GM12878 (cell line): ENCODE data around the gene FGGY. TPM values are rescaled to one million over a fixed set of nuclear protein-coding genes. Genes with fewer than 3 reads are reported as not detected.
"Not testable (repeated sequence)": the region's sequence is repeated elsewhere in the genome, so short reads cannot be mapped to it uniquely, and the experiment has no call there.

Source experiments
- ATAC-seq: fragments of 200-7000 bp; cut with Tn5 transposase; 3 replicates; pipeline ENCODE4 v1.9.1; 2020; ENCODE audit warnings: mild to moderate bottlenecking, moderate library complexity
- BruUV-seq: library from RNA; stranded (reverse); fragments of 400-500 nt; replicated peaks from 2 replicates; lab custom pipeline; 2021; lab: Mats Ljungman, UMichigan
- CTCF ChIA-PET: fragments of 300-600 bp; sonication (Branson Sonifier 250); formaldehyde crosslinking; extraction: SDS; loops from one replicate; lab custom pipeline; 2021; ENCODE audit warnings: inconsistent platforms; lab: Yijun Ruan, JAX
- POLR2A ChIA-PET: fragments of 350-600 bp; formaldehyde crosslinking; extraction: SDS; loops from one replicate; lab custom pipeline; 2021; ENCODE audit warnings: inconsistent platforms; lab: Charles Lee
- RAD21 ChIA-PET: fragments of 300-600 bp; sonication (Branson Sonifier 250); formaldehyde crosslinking; loops from one replicate; lab custom pipeline; 2023; ENCODE audit warnings: antibody characterized with exemption; ENCODE audit not compliant: unreplicated experiment; lab: Charles Lee
- SMC1A ChIA-PET: fragments of 300-600 bp; sonication (Branson Sonifier 250); formaldehyde crosslinking; loops from one replicate; lab custom pipeline; 2023; ENCODE audit not compliant: unreplicated experiment, uncharacterized antibody; lab: Charles Lee
- DNase-seq: peaks from one replicate; pipeline ENCODE4 v3.0.0-alpha.2; 2011; ENCODE audit warnings: low read depth, low spot score
- FAIRE-seq: peaks from 3 replicates; lab custom pipeline; 2011; peaks lifted over from hg19 to GRCh38; lab: Jason Lieb, UNC
- H2AFZ ChIP-seq: 2 replicates; pipeline ENCODE4 v1.6.0; 2011; ENCODE audit warnings: low read depth, low read length, control low read depth; ENCODE audit not compliant: control insufficient read depth
- H3K27ac ChIP-seq: 2 replicates; pipeline ENCODE4 v1.5.1; 2011; ENCODE audit warnings: control low read depth; ENCODE audit not compliant: control insufficient read depth, insufficient read depth
- H3K27me3 ChIP-seq, 2 experiments: replicated peaks in 1 of 2; 2 replicates each; pipeline versions ENCODE4 v1.6.0 to v1.6.1; 2011; ENCODE audit warnings: low read length in 1 of 2; ENCODE audit not compliant: control insufficient read depth in 2 of 2, insufficient read depth in 2 of 2
- H3K36me3 ChIP-seq, 2 experiments: 2 replicates each; pipeline ENCODE4 v1.5.1; 2011; ENCODE audit warnings: low read length in 1 of 2; ENCODE audit not compliant: control insufficient read depth in 2 of 2, insufficient read depth in 2 of 2
- H3K4me1 ChIP-seq: 2 replicates; pipeline ENCODE4 v1.6.1; 2011; ENCODE audit warnings: mild to moderate bottlenecking, low read length, moderate library complexity, mixed read lengths; ENCODE audit not compliant: control insufficient read depth, insufficient read depth
- H3K4me2 ChIP-seq: 2 replicates; pipeline ENCODE4 v1.6.0; 2011; ENCODE audit warnings: control low read depth; ENCODE audit not compliant: control insufficient read depth, insufficient read depth
- H3K4me3 ChIP-seq: fragments of 200-600 bp; sonication (generic); 2 replicates; pipeline ENCODE4 v1.5.1; 2016
- H3K79me2 ChIP-seq: 2 replicates; pipeline ENCODE4 v1.6.0; 2011; ENCODE audit warnings: low read length; ENCODE audit not compliant: control insufficient read depth, insufficient read depth
- H3K9ac ChIP-seq: 2 replicates; pipeline ENCODE4 v1.8.0; 2011; ENCODE audit warnings: low read length, control low read depth, mixed read lengths; ENCODE audit not compliant: control insufficient read depth, insufficient read depth
- H3K9me3 ChIP-seq: replicated peaks from 3 replicates; pipeline ENCODE4 v1.5.1; 2011; ENCODE audit warnings: mild to moderate bottlenecking, low read length; ENCODE audit not compliant: control insufficient read depth, insufficient read depth
- H4K20me1 ChIP-seq: 2 replicates; pipeline ENCODE4 v1.6.0; 2011; ENCODE audit not compliant: control insufficient read depth, insufficient read depth
- CBX5 ChIP-seq: sonication (generic); IDR thresholded peaks from 2 replicates; pipeline ENCODE4 v1.6.1; 2016; ENCODE audit warnings: low read depth, moderate library complexity, mild to moderate bottlenecking, inconsistent platforms
- RELA ChIP-seq: fragments of 450-650 bp; IDR thresholded peaks from 2 replicates; pipeline ENCODE4 v1.8.0; 2014; ENCODE audit warnings: borderline replicate concordance; ENCODE audit not compliant: partially characterized antibody
- WGBS: methylation state at CpG from one replicate; pipeline ENCODE4 v1.1.6; 2016; ENCODE audit warnings: low lambda C conversion rate; ENCODE audit not compliant: insufficient replicate concordance, insufficient coverage; ENCODE audit errors: missing lambda C conversion rate; 5-methylcytosine and 5-hydroxymethylcytosine counted together
- in situ Hi-C: fragments of 300-500 bp; cut with MboI; formaldehyde crosslinking; loops from 9 replicates; pipeline ENCODE4 v1.14.3; 2018; ENCODE audit warnings: mixed read lengths
- intact Hi-C: fragments of 100-400 bp; cut with micrococcal nuclease; formaldehyde crosslinking; loops from one replicate; pipeline ENCODE4 v1.14.2; 2022; ENCODE audit not compliant: unreplicated experiment
- polyA plus RNA-seq, 11 experiments: library from polyadenylated mRNA; depleted of rRNA in 4 of 11; unstranded in 6 of 11; stranded (reverse) in 5 of 11; fragments of >200 nt; fragmentation: Nextera tagmentation in 4 of 11; fragmentation: Illumina TruSeq in 1 of 11; extraction: Ambion mirVana in 4 of 11; extraction: Trizol in 1 of 11; gene quantifications; 1 replicate in 1 of 11; 2 replicates in 10 of 11; pipeline versions ENCODE4 v1.2.1 to v1.2.3, GENCODE V29; 2011 to 2016; ENCODE audit warnings: inconsistent platforms in 2 of 11, missing spikeins in 2 of 11, low read depth in 1 of 11
- total RNA-seq, 4 experiments: library from RNA; depleted of rRNA in 3 of 4; stranded (reverse); fragments of >200 nt in 3 of 4; fragmentation: Illumina TruSeq in 1 of 4; extraction: Trizol in 1 of 4; gene quantifications; 2 replicates each; pipeline versions ENCODE4 v1.2.1 to v1.2.3, GENCODE V29; 2013 to 2021
- TF ChIP-seq, protein P1 (sequence below): IDR thresholded peaks from 2 replicates; pipeline ENCODE4 v1.6.1; 2011; ENCODE audit warnings: borderline replicate concordance, low read depth, mild to moderate bottlenecking, moderate library complexity, low read length; ENCODE audit not compliant: insufficient read depth, poor library complexity, severe bottlenecking

The FGGY gene
- total and polyA plus RNA-seq, 10 of the 15 experiments (the other 5 are each of a cell fraction or from before 2014, with no cell fraction given) = 6.2 to 11.9 (median 7.5) TPM

DNA sequence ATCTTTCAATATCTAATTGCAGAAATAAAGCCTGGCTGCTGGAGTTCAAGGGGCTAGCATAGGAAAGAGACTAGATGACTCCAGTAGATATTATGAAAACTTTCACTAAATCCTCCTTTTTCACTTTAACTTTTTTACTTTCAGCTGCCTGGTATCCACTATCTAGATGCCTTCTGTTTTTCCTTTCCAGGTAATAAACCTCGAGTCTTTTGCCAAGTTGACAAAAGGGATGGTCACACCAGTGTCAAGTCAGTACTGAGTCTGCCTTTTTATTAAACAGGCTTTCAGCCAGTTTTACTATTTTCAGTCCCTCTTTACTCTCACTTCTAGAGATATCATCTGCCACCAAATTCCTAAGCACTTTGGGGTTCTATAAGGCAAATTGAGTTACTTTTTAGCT lies 195.6 kb downstream of the FGGY start (continued):
- TF ChIP-seq RELA = no peak
- TF ChIP-seq, protein P1, sequence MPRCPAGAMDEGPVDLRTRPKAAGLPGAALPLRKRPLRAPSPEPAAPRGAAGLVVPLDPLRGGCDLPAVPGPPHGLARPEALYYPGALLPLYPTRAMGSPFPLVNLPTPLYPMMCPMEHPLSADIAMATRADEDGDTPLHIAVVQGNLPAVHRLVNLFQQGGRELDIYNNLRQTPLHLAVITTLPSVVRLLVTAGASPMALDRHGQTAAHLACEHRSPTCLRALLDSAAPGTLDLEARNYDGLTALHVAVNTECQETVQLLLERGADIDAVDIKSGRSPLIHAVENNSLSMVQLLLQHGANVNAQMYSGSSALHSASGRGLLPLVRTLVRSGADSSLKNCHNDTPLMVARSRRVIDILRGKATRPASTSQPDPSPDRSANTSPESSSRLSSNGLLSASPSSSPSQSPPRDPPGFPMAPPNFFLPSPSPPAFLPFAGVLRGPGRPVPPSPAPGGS = no peak
- TF ChIP-seq, all 136 proteins: peak for 0

DNA sequence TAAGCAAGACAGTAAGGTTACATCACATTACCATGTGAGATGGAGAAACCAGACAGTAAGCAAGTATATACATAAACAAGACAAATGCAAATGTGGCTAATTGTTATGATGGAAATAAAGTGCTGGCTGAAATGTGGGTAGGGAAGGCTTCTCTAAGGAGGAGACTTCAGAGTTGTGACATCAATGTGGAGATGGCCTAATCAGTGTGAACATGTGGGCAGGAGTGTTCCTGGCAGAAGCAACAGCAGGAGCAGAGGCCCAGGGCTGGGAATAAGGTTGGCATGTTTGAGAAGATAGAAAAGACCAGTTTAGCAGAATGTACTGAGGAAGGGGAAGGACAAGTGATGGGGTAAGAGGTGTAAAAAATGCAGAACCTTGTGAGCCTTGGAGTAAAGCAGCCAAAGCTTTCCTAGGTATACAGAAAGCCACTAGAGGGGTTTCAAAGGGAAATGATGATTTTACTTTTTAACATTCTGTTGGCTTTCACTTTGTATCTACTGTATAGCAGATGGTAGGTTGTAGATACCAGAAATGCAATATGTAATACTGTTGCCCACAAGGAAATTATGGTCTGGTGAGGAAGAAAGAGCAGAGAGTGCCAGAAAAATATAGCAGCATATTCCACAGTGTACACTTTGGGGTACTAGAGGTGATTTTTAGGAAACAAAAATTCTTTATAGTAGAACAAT lies 197.4 kb downstream of the FGGY start:
- Histone ChIP-seq H3K27me3 (no peaks in the 10 kb centered on the region), H3K4me1 (no peaks in the 10 kb centered on the region)
- ATAC-seq = no peak
- no peak for TF ChIP-seq CBX5
- TF ChIP-seq, all 136 proteins: peak for 0
- BruUV-seq = no TSS peak
- Histone ChIP-seq H3K36me3 (no peaks in the 10 kb centered on the region), H3K9me3 (no peaks in the 10 kb centered on the region), H3K9ac (no peak overlapping the region), H4K20me1 (no peaks in the 10 kb centered on the region), H3K27ac (no peak overlapping the region), H3K79me2 (no peaks in the 10 kb centered on the region), H3K4me2 (no peak overlapping the region), H3K4me3 (no peak overlapping the region), H2AFZ (no peak overlapping the region)
- in situ Hi-C loops (no loop called here), intact Hi-C loops (no loop called here)
- POLR2A ChIA-PET = no interaction called here
- DNase-seq (no peak), FAIRE-seq (no peak)
- CTCF ChIA-PET = no interaction called here
- RAD21 ChIA-PET = no interaction called here
- SMC1A ChIA-PET = no interaction called here

- in situ Hi-C loops, H2AFZ ChIP-seq, H3K27me3 ChIP-seq, H3K79me2 ChIP-seq, RAD21 ChIA-PET, ATAC-seq, BruUV-seq, H3K9ac ChIP-seq, intact Hi-C loops, H3K9me3 ChIP-seq, H3K4me2 ChIP-seq, H4K20me1 ChIP-seq, DNase-seq, H3K36me3 ChIP-seq, H3K4me3 ChIP-seq, POLR2A ChIA-PET, FAIRE-seq, H3K4me1 ChIP-seq, H3K27ac ChIP-seq: not testable (repeated sequence)
- SMC1A ChIA-PET = interaction anchor here (0.7 to 0.8 kb wide), 2 partner anchors 9 to 14 kb away, joined by 3 read pairs; no protein-coding TSS in a partner anchor
- WGBS = 80% methylated on average over 2 of the region's 2 CpGs
- CTCF ChIA-PET = interaction anchor here (0.6 kb wide), 1 partner anchor 283 kb away, joined by 3 read pairs; no protein-coding TSS in a partner anchor
These were observed 199.3 kb downstream of the FGGY start for GRCh38 chr1:59496156-59496555.
